IPS DF 6.9 (cell line): ENCODE measurements around the gene KIAA1614.

Source experiments
- DNase-seq: peaks from one replicate; pipeline ENCODE4 v3.0.0-alpha.2; 2013; ENCODE audit warnings: low read depth, low spot score
- H3K27ac ChIP-seq: one replicate; pipeline ENCODE4 v1.5.1; 2013; ENCODE audit warnings: low read length, control low read depth
- H3K27me3 ChIP-seq: 2 replicates; pipeline ENCODE4 v1.6.1; 2013; ENCODE audit warnings: mild to moderate bottlenecking, low read length; ENCODE audit not compliant: control insufficient read depth, insufficient read depth
- H3K36me3 ChIP-seq: 2 replicates; pipeline ENCODE4 v1.6.1; 2013; ENCODE audit warnings: low read length; ENCODE audit not compliant: control insufficient read depth, insufficient read depth
- H3K4me1 ChIP-seq: 2 replicates; pipeline ENCODE4 v1.6.1; 2013; ENCODE audit warnings: low read length; ENCODE audit not compliant: control insufficient read depth, insufficient read depth
- H3K4me3 ChIP-seq: 2 replicates; pipeline ENCODE4 v1.5.1; 2013; ENCODE audit warnings: mild to moderate bottlenecking, low read length
- H3K9me3 ChIP-seq: 2 replicates; pipeline ENCODE4 v1.6.1; 2013; ENCODE audit warnings: low read length, inconsistent platforms; ENCODE audit not compliant: control insufficient read depth, insufficient read depth
- whole genome bisulfite sequencing: extraction: QIAGEN DNeasy Blood & Tissue Kit; methylation state at CpG from one replicate; pipeline ENCODE4 v1.1.7; 2013; ENCODE audit warnings: mixed read lengths, missing lambda C conversion rate; ENCODE audit not compliant: insufficient read length, insufficient coverage; 5-methylcytosine and 5-hydroxymethylcytosine counted together

The KIAA1614 gene

GRCh38 chr1:180945151-180945550, 32.5 kb downstream of the KIAA1614 start:
- peaks cover 8% of the 10 kb centered on the region for H3K4me1 ChIP-seq
- no peak for DNase-seq
- peaks cover 3% of the 10 kb centered on the region; the same call in 1 of the 2 replicates for H3K36me3 ChIP-seq
- H3K4me3 ChIP-seq, result no peak overlapping the region
- no peaks in the 10 kb centered on the region for H3K27me3 ChIP-seq
- no CpG with 5 or more reads among the region's 15 CpGs for WGBS
- no peaks in the 10 kb centered on the region for H3K9me3 ChIP-seq
- no peak overlapping the region for H3K27ac ChIP-seq

- no CpG with 5 or more reads among the region's 8 CpGs for WGBS
- no peak for DNase-seq
These were observed 32.9 kb downstream of the KIAA1614 start for GRCh38 chr1:180945551-180945950.

GRCh38 chr1:180946056-180946455, 33.4 kb downstream of the KIAA1614 start:
- no peak for DNase-seq
- no CpG with 5 or more reads among the region's 7 CpGs for WGBS
- no peaks in the 10 kb centered on the region for H3K9me3 ChIP-seq
- no peak overlapping the region for H3K4me3 ChIP-seq
- no peaks in the 10 kb centered on the region for H3K27me3 ChIP-seq
- peaks cover 7% of the 10 kb centered on the region for H3K4me1 ChIP-seq
- peaks cover 3% of the 10 kb centered on the region; the same call in 1 of the 2 replicates for H3K36me3 ChIP-seq
- no peak overlapping the region for H3K27ac ChIP-seq

More at GRCh38 chr1:180945551-180945950, 32.9 kb downstream of the KIAA1614 start:
- Histone ChIP-seq H3K9me3 (no peaks in the 10 kb centered on the region), H3K27me3 (no peaks in the 10 kb centered on the region), H3K4me1 (peaks cover 8% of the 10 kb centered on the region), H3K36me3 (peaks cover 3% of the 10 kb centered on the region; the same call in 1 of the 2 replicates), H3K27ac (no peak overlapping the region), H3K4me3 (no peak overlapping the region)

GRCh38 chr1:180946541-180947498, 34.1 kb downstream of the KIAA1614 start:
- no peak overlapping the region for H3K27ac ChIP-seq
- no peaks in the 10 kb centered on the region for H3K9me3 ChIP-seq
- no peak overlapping the region for H3K4me3 ChIP-seq
- no peaks in the 10 kb centered on the region for H3K27me3 ChIP-seq
- peaks cover 3% of the 10 kb centered on the region; the same call in 1 of the 2 replicates for H3K36me3 ChIP-seq
- DNase-seq, result no peak
- H3K4me1 ChIP-seq, result peaks cover 5% of the 10 kb centered on the region
- WGBS, result no CpG with 5 or more reads among the region's 18 CpGs

- WGBS, result no CpG with 5 or more reads among the region's 6 CpGs
- Histone ChIP-seq H3K4me3 (no peak overlapping the region), H3K36me3 (peaks cover 3% of the 10 kb centered on the region; the same call in 1 of the 2 replicates), H3K27ac (no peak overlapping the region), H3K9me3 (no peaks in the 10 kb centered on the region), H3K27me3 (no peaks in the 10 kb centered on the region), H3K4me1 (peaks cover 3% of the 10 kb centered on the region; the same call in 1 of the 2 replicates)
- DNase-seq, result no peak
These were observed 34.8 kb downstream of the KIAA1614 start for GRCh38 chr1:180947499-180947885.

- Histone ChIP-seq H3K4me1 (peaks cover 3% of the 10 kb centered on the region; the same call in 1 of the 2 replicates), H3K9me3 (no peaks in the 10 kb centered on the region), H3K4me3 (no peak overlapping the region; the same call in 1 of the 2 replicates), H3K27ac (no peak overlapping the region), H3K27me3 (no peaks in the 10 kb centered on the region), H3K36me3 (peaks cover 3% of the 10 kb centered on the region; the same call in 1 of the 2 replicates)
- WGBS, result no CpG with 5 or more reads among the region's 22 CpGs
- DNase-seq, result no peak
These were observed 35.4 kb downstream of the KIAA1614 start for GRCh38 chr1:180947901-180948640.

- H3K27ac ChIP-seq, result no peak overlapping the region
- H3K9me3 ChIP-seq, result no peaks in the 10 kb centered on the region
- peaks cover 3% of the 10 kb centered on the region; the same call in 1 of the 2 replicates for H3K36me3 ChIP-seq
- peaks cover 3% of the 10 kb centered on the region; the same call in 1 of the 2 replicates for H3K4me1 ChIP-seq
- H3K27me3 ChIP-seq, result no peaks in the 10 kb centered on the region
- WGBS, result no CpG with 5 or more reads among the region's 26 CpGs
- H3K4me3 ChIP-seq, result no peak overlapping the region
- no peak for DNase-seq
These were observed 36.2 kb downstream of the KIAA1614 start for GRCh38 chr1:180948641-180949615.

- no CpG with 5 or more reads among the region's 4 CpGs for WGBS
- Histone ChIP-seq H3K36me3 (peaks cover 3% of the 10 kb centered on the region; the same call in 1 of the 2 replicates), H3K4me1 (peaks cover 3% of the 10 kb centered on the region; the same call in 1 of the 2 replicates), H3K9me3 (no peaks in the 10 kb centered on the region), H3K27ac (no peak overlapping the region), H3K27me3 (no peaks in the 10 kb centered on the region), H3K4me3 (no peak overlapping the region)
- DNase-seq, result no peak
These were observed 36.9 kb downstream of the KIAA1614 start for GRCh38 chr1:180949616-180950000.

- no peak for DNase-seq
- no peaks in the 10 kb centered on the region for H3K9me3 ChIP-seq
- H3K4me3 ChIP-seq, result no peak overlapping the region
- H3K27me3 ChIP-seq, result no peaks in the 10 kb centered on the region
- WGBS, result no CpG with 5 or more reads among the region's 12 CpGs
- H3K4me1 ChIP-seq, result peaks cover 3% of the 10 kb centered on the region; the same call in 1 of the 2 replicates
- H3K27ac ChIP-seq, result no peak overlapping the region
- peaks cover under 1% of the 10 kb centered on the region; the same call in 1 of the 2 replicates for H3K36me3 ChIP-seq
These were observed 37.6 kb downstream of the KIAA1614 start for GRCh38 chr1:180950321-180950720.
